Measurements from ENCODE around the gene KRTAP12-3.

KRTAP12-3 gene

GRCh38 chr21:44670642-44671432, 13.1 kb downstream of the KRTAP12-3 start:
- no peaks in the 10 kb centered on the region for H3K27me3 ChIP-seq (ENCODE audit: insufficient read depth, insufficient read length)
- no peak for TF ChIP-seq YY1 (IDR thresholded peaks at IDR 0.05; ENCODE audit: insufficient read depth, insufficient read length)
- TF ChIP-seq ZNF274 (IDR thresholded peaks at IDR 0.05; ENCODE audit: low read depth, low read length): no peak
- no peak for TF ChIP-seq SUZ12 (IDR thresholded peaks at IDR 0.05; ENCODE audit: extremely low read depth, insufficient read depth, insufficient read length)
- peaks cover 60% of the 10 kb centered on the region for H3K9me3 ChIP-seq (ENCODE audit: insufficient read depth, low read length)
- no peaks in the 10 kb centered on the region for H3K36me3 ChIP-seq (ENCODE audit: insufficient read depth, insufficient read length, low read length)
- no peak for DNase-seq (ENCODE audit: low read depth, low spot score)
- H3K4me3 ChIP-seq (ENCODE audit: insufficient read length, low read depth): no peak overlapping the region
- H3K4me1 ChIP-seq (ENCODE audit: insufficient read depth, insufficient read length): no peaks in the 10 kb centered on the region
- no peak overlapping the region for H3K9ac ChIP-seq (ENCODE audit: insufficient read length, low read depth)

- H3K9ac ChIP-seq (ENCODE audit: insufficient read length, low read depth): no peak overlapping the region
- DNase-seq (ENCODE audit: low read depth, low spot score): no peak
- no peaks in the 10 kb centered on the region for H3K4me1 ChIP-seq (ENCODE audit: insufficient read depth, insufficient read length)
- no peaks in the 10 kb centered on the region for H3K36me3 ChIP-seq (ENCODE audit: insufficient read depth, insufficient read length, low read length)
- peaks cover 60% of the 10 kb centered on the region for H3K9me3 ChIP-seq (ENCODE audit: insufficient read depth, low read length)
- H3K4me3 ChIP-seq (ENCODE audit: insufficient read length, low read depth): no peak overlapping the region
- no peaks in the 10 kb centered on the region for H3K27me3 ChIP-seq (ENCODE audit: insufficient read depth, insufficient read length)
- TF ChIP-seq SUZ12 (IDR thresholded peaks at IDR 0.05; ENCODE audit: extremely low read depth, insufficient read depth, insufficient read length): no peak
- TF ChIP-seq YY1 (IDR thresholded peaks at IDR 0.05; ENCODE audit: insufficient read depth, insufficient read length): no peak
- no peak for TF ChIP-seq ZNF274 (IDR thresholded peaks at IDR 0.05; ENCODE audit: low read depth, low read length)
Observed at GRCh38 chr21:44671911-44672310, 14.2 kb downstream of the KRTAP12-3 start.

DNA sequence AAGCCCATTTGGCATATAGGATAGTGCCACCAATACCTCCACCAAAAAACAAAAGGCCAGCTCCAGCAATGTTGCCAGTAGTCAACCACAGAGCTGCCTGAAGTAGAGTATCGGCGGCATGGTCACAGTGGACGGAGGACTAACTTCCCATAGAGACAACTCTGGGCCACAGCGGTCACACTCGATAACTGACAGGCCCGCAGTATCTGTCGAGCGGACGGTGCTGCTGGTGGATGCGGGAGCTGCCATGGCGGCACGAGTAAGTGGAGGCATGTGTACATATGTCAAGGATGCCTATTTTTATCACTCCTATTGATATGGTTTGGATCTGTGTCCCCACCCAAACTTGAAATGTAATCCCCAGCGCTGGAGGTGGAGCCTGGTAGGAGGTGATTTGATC, 20.1 kb downstream of the KRTAP12-3 start:
- H3K9ac ChIP-seq (ENCODE audit: insufficient read length, low read depth): no peak overlapping the region
- H3K36me3 ChIP-seq (ENCODE audit: insufficient read depth, insufficient read length, low read length): no peaks in the 10 kb centered on the region
- H3K4me3 ChIP-seq (ENCODE audit: insufficient read length, low read depth): no peak overlapping the region
- TF ChIP-seq YY1 (IDR thresholded peaks at IDR 0.05; ENCODE audit: insufficient read depth, insufficient read length) (no peak), SUZ12 (IDR thresholded peaks at IDR 0.05; ENCODE audit: extremely low read depth, insufficient read depth, insufficient read length) (no peak), ZNF274 (IDR thresholded peaks at IDR 0.05; ENCODE audit: low read depth, low read length) (no peak)
- peaks cover 21% of the 10 kb centered on the region for H3K9me3 ChIP-seq (ENCODE audit: insufficient read depth, low read length)
- H3K4me1 ChIP-seq (ENCODE audit: insufficient read depth, insufficient read length): no peaks in the 10 kb centered on the region
- H3K27me3 ChIP-seq (ENCODE audit: insufficient read depth, insufficient read length): peaks cover 4% of the 10 kb centered on the region
- no peak for DNase-seq (ENCODE audit: low read depth, low spot score)

DNA sequence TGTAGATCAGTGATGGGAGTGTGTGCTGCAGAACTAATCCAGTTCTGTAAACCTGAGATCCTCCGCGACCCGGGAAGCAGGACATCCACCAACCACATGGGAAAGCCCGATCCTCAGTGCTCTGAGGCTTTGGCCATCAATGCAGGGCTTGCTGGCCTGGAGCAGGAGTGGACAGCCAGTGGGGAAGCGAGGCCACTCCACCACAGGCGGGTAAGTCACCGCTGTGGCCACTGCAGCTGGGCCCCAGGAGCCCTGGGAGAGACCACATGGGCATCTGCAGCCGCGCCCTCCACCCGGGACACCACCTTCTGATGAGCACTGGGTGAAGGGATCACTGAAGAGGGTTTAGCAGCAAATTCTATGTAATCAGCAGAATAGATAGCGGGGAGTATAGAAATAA, 23.4 kb downstream of the KRTAP12-3 start:
- H3K4me3 ChIP-seq (ENCODE audit: insufficient read length, low read depth): no peak overlapping the region
- H3K27me3 ChIP-seq (ENCODE audit: insufficient read depth, insufficient read length): peaks cover 20% of the 10 kb centered on the region
- H3K36me3 ChIP-seq (ENCODE audit: insufficient read depth, insufficient read length, low read length): no peaks in the 10 kb centered on the region
- no peak overlapping the region for H3K9ac ChIP-seq (ENCODE audit: insufficient read length, low read depth)
- H3K9me3 ChIP-seq (ENCODE audit: insufficient read depth, low read length): peaks cover 14% of the 10 kb centered on the region; the same call in 1 of the 2 replicates
- DNase-seq (ENCODE audit: low read depth, low spot score): no peak
- TF ChIP-seq SUZ12 (IDR thresholded peaks at IDR 0.05; ENCODE audit: extremely low read depth, insufficient read depth, insufficient read length) (no peak), YY1 (IDR thresholded peaks at IDR 0.05; ENCODE audit: insufficient read depth, insufficient read length) (no peak), ZNF274 (IDR thresholded peaks at IDR 0.05; ENCODE audit: low read depth, low read length) (no peak)
- peaks cover 3% of the 10 kb centered on the region for H3K4me1 ChIP-seq (ENCODE audit: insufficient read depth, insufficient read length)

GRCh38 chr21:44681861-44682579, 24.3 kb downstream of the KRTAP12-3 start, which contains the start of gene KRTAP12-1:
KRTAP12-1 (minus strand) TSS chr21:44682163; CDS start chr21:44682123, 40 bp downstream.
- Histone ChIP-seq H3K27me3 (ENCODE audit: insufficient read depth, insufficient read length) (peaks cover 20% of the 10 kb centered on the region), H3K9ac (ENCODE audit: insufficient read length, low read depth) (no peak within 1 kb of the TSS), H3K4me1 (ENCODE audit: insufficient read depth, insufficient read length) (peaks cover 7% of the 10 kb centered on the region), H3K9me3 (ENCODE audit: insufficient read depth, low read length) (peaks cover 14% of the 10 kb centered on the region; the same call in 1 of the 2 replicates), H3K36me3 (ENCODE audit: insufficient read depth, insufficient read length, low read length) (no peaks in the 10 kb centered on the region), H3K4me3 (ENCODE audit: insufficient read length, low read depth) (no peak within 1 kb of the TSS)
- DNase-seq (ENCODE audit: low read depth, low spot score): no peak
- no peak for TF ChIP-seq ZNF274 (IDR thresholded peaks at IDR 0.05; ENCODE audit: low read depth, low read length)
- no peak for TF ChIP-seq SUZ12 (IDR thresholded peaks at IDR 0.05; ENCODE audit: extremely low read depth, insufficient read depth, insufficient read length)
- TF ChIP-seq YY1 (IDR thresholded peaks at IDR 0.05; ENCODE audit: insufficient read depth, insufficient read length): no peak

- no peak for TF ChIP-seq SUZ12 (IDR thresholded peaks at IDR 0.05; ENCODE audit: extremely low read depth, insufficient read depth, insufficient read length)
- TF ChIP-seq ZNF274 (IDR thresholded peaks at IDR 0.05; ENCODE audit: low read depth, low read length): no peak
- Histone ChIP-seq H3K36me3 (ENCODE audit: insufficient read depth, insufficient read length, low read length) (no peaks in the 10 kb centered on the region), H3K4me1 (ENCODE audit: insufficient read depth, insufficient read length) (peaks cover 11% of the 10 kb centered on the region), H3K9me3 (ENCODE audit: insufficient read depth, low read length) (peaks cover 14% of the 10 kb centered on the region; the same call in 1 of the 2 replicates), H3K9ac (ENCODE audit: insufficient read length, low read depth) (no peak overlapping the region), H3K27me3 (ENCODE audit: insufficient read depth, insufficient read length) (peaks cover 20% of the 10 kb centered on the region), H3K4me3 (ENCODE audit: insufficient read length, low read depth) (no peak overlapping the region)
- no peak for DNase-seq (ENCODE audit: low read depth, low spot score)
Observed at GRCh38 chr21:44682580-44683151, 24.9 kb downstream of the KRTAP12-3 start.

GRCh38 chr21:44684077-44684476, 26.3 kb downstream of the KRTAP12-3 start:
- TF ChIP-seq YY1 (IDR thresholded peaks at IDR 0.05; ENCODE audit: insufficient read depth, insufficient read length): no peak
- no peak for TF ChIP-seq SUZ12 (IDR thresholded peaks at IDR 0.05; ENCODE audit: extremely low read depth, insufficient read depth, insufficient read length)
- no peak for TF ChIP-seq ZNF274 (IDR thresholded peaks at IDR 0.05; ENCODE audit: low read depth, low read length)
- Histone ChIP-seq H3K27me3 (ENCODE audit: insufficient read depth, insufficient read length) (peaks cover 20% of the 10 kb centered on the region), H3K4me3 (ENCODE audit: insufficient read length, low read depth) (no peak overlapping the region), H3K4me1 (ENCODE audit: insufficient read depth, insufficient read length) (peaks cover 11% of the 10 kb centered on the region), H3K9me3 (ENCODE audit: insufficient read depth, low read length) (peaks cover 4% of the 10 kb centered on the region; the same call in 1 of the 2 replicates), H3K36me3 (ENCODE audit: insufficient read depth, insufficient read length, low read length) (no peaks in the 10 kb centered on the region), H3K9ac (ENCODE audit: insufficient read length, low read depth) (no peak overlapping the region)
- DNase-seq (ENCODE audit: low read depth, low spot score): no peak

All from NT2/D1 (cell line).